CD4-positive, alpha-beta T cell treated with Interleukin-6 for 4 hours (primary cell): ENCODE measurements around the gene SUSD1.
A peak's percentile ranks its signal among the peaks of the same experiment; 100 is the strongest.
"Not testable (repeated sequence)": the region's sequence is repeated elsewhere in the genome, so short reads cannot be mapped to it uniquely, and the experiment has no call there.

Experiments used
- DNase-seq: peaks from one replicate; pipeline ENCODE4 v3.0.0-alpha.2; 2020; ENCODE audit warnings: mixed read lengths

The SUSD1 gene

DNA sequence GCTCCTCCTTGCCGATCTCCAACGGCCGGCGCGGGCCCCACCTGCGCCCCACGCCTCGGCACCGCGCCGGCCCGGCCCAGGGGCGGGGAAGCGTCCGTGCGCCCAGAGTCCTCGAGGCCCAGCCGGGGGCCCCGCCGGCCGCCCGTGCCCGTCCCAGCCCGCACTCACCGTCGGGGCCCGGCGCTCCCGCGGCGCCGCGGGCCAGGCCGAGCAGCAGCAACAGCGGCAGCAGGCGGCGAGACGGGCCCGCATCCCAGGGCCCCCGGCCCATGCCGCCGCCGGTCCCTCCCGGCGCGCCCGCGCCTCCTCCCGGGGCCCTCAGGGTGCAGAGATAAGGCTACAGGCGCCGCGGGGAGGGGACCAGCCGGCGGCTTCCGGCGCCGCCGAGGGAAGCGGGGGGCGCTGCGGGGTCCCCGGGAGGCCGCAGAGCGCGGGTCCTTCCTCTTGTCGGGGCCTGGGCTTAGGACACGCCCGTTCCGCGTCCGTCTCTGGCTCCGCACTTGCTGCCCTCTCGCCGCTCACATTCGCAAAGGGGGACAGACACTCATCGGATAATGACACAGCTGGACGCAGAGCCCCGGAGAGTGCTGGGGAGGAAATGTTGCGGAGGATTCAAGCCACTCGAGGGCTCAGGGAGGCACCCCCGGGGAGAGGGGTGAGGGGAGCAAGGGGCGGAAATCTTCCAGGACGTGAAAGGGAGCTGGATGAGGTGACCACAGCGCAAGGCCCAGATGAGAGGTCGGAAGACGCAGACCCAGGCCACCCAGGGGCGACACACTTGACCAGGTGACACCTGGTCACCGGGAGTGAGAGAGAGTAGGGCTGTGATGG lies at the start of gene SUSD1:
Gene SUSD1 (minus strand): TSS at position 333 of the 831 bp plus-strand sequence. CDS start 62 bp downstream, at position 271.
- peak; percentile 49 for DNase-seq

DNA sequence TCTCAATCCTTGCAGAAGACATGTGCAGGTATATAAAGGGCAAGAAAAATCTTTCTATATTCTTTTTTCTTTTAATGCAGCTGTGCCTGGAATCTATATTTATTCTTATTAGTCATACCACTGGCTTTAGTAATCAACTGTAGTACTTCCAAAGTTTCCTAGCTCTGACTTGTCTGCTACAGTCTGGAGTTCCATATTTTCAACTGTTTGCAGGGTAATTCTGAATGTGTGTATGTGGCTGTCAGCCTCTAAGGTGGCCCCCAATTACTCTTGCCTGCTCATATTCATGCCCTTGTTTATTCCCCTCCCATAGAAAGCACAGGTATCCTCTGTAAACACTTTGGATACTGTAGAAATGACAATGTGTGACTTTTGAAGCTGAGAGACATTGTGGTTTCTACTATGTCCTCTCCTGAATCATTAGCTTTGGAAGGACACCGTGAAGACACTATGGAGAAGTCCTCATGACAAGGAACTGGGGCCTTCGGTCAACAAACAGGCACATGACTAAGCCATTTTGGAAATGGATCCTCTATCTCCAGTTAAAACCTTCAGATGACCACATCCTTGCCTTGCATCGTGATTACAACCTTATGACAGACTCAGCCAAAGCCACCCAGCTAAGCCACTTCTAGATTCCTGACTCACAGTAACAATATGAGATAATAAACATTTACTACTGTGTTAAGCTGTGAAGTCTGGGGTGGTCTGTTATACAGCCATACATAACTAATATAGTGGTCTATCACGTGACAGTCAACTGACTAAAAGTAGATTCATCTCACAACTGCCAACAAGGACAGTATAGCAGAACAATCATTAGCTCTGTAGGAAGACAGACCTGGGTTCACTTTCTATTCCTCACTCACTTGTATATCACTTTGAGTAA lies 49.5 kb upstream of the SUSD1 start:
- no peak for DNase-seq

- DNase-seq: no peak
Measured at GRCh38 chr9:112218908-112219307, 43.8 kb upstream of the SUSD1 start.

GRCh38 chr9:112212926-112213325 lies 37.8 kb upstream of the SUSD1 start:
- no peak for DNase-seq

DNA sequence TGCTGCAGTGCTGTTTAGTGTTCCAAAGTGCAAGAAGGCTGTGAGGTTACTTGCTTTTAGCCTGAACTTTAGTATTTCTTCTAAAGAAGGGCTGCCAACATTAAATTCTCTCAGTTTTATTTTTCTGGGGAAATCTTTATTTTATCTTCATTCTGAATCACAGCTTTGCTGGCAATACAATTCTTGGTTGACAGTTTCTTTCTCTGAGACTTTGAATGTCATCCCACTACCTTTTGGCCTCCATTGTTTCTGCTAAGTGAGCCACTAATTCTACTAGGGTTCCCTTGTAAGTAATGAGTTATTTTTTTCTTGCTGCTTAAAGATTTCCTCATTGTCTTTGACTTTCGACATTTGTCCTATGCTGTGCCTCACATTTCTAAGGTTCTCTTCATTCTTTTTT lies 32.4 kb upstream of the SUSD1 start:
- no peak for DNase-seq

- no peak for DNase-seq
Measured at GRCh38 chr9:112203536-112203935, 28.4 kb upstream of the SUSD1 start.

DNA sequence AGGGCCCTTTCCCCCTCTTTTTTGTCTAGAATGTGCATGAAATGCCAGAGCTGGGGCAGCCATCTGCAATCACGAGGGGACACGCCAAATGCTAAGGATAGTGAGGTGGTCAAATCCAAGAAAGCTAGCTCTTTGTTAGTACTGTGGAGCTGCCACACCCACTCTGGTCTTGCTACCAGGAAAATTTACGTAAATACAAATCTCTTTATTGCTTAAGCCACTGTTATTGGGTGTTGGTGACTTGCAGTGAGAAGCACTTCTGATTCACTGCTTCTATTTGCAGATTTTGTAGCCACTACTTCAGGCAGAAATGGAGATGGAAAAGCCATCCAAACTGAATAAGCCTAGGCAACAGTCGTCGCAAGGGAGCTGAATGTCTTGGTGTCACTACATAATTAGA lies 25.6 kb upstream of the SUSD1 start:
- no peak for DNase-seq

GRCh38 chr9:112198646-112199045 lies 23.5 kb upstream of the SUSD1 start:
- no peak for DNase-seq

DNA sequence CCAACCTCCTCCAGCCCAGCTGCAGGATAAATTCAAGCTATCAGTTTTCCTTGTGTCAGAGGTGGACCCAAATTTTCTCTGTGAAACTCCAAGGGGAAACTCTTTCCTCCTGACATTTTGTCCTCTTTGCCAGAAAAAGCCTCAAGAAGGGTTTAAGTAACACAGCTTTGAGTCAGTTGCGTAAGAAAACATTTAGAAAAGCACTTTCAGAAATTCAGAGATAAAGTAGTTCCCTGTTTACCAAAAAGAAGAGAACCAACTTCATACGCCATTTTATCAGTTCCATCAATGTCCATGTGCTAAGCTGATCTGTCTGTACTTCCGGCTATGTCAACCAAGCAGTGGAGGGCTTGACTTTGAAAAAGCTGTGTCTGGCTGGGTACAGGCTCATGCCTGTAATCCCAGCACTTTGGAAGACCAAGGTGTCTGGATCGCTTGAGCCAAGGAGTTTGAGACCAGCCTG lies 19.9 kb upstream of the SUSD1 start:
- DNase-seq: no peak

DNA sequence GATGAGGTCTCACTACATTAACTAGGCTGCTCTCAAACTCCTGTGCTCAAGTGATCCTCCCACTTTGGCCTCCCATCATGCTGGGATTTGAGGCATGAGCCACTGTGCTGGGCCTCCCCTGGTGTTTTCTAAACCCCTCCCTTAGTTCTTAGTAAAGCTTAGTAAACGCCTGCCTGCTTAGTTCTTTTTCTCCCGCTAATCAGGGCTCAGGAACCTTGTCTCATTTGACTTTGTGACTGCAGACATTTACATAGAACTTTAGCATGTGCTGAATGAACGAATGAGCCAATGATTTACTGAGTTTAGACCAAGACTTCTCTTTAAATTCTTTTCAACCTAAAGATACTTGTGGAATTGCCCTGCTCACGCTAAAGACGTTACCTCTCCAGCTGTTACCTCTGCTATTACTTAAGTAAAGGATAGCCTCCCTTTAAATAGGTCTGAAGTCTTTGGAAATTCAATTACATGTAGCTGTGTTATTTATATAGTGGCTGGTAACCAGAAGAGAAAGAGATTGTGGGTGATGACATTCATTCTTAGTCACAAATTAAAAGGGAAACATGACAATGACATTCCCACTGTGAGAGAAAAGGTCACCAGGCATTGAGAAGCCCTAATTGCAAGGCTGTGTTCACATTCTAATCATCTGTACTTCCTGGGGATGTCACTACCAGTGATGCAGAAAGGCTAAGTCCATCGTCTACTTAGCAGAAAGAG lies 18.6 kb upstream of the SUSD1 start:
- DNase-seq: no peak

- not testable (repeated sequence) for DNase-seq
Measured at GRCh38 chr9:112190320-112190719, 15.2 kb upstream of the SUSD1 start.

DNA sequence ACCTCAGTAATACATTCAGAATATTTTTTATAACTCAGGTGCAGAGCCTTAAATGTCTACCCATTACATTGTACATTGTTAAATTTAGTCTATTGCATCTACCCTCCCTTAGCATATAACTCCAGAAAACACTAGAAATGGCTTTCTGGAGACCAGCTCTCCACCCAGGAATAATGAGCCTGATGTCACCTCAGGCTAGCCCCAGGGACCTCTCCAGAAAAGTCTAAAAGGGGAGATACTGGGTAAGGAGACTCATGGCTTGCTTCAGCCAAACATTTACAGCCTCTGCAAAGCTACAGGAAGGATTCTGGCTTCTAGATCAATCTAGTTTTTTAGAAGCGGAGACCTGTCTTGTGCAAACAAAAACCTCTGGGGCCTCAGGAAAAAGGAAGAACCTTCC lies 13.8 kb upstream of the SUSD1 start:
- DNase-seq: no peak

DNA sequence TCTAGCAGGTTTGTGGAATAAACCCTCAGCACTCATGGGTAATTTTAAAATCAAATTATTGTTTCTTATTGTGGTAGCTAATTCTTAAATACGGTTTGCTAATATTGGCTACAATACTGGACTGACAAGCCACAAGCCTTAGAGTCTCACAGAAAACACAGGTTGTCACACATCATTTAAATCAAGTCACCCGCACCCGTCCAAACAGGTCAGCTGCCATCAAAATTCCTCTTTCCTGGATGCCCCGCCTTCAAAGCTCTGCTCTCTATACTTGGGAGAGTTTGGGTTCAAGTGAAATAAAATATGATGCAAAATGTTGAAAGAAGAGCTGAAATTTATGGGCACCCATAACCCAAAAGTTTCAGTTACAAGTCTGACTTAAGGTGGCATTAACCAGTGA lies 12.3 kb upstream of the SUSD1 start:
- DNase-seq: no peak

GRCh38 chr9:112186695-112187094 lies 11.6 kb upstream of the SUSD1 start:
- no peak for DNase-seq

GRCh38 chr9:112184946-112185345 lies 9.8 kb upstream of the SUSD1 start:
- no peak for DNase-seq

- no peak for DNase-seq
Measured at GRCh38 chr9:112184221-112184620, 9.1 kb upstream of the SUSD1 start.

DNA sequence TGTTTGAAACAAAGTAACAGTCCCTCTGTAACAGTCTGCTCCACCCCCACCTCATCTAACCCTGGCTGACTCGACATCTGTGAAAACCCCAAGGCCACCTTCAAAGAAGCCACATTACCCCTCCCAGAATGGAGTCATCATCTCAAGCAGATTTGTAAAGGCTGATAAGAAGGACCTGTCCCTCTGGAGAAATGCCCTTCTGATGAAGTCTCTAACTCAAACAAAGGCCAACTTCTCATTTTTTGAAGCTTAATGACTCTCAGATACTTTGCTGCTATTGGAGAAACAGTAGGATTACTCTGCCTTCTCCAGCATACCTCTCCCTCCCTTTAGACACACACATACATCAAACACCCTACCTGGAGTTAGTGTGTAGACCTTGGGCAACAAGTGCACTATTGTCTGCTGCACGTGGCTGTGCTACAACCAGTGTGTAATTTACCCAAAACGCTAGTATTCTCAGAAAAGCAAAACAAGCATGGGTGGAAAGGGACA lies 5.3 kb upstream of the SUSD1 start:
- peak; percentile 54 for DNase-seq

GRCh38 chr9:112179816-112180215 lies 4.7 kb upstream of the SUSD1 start:
- no peak for DNase-seq

DNA sequence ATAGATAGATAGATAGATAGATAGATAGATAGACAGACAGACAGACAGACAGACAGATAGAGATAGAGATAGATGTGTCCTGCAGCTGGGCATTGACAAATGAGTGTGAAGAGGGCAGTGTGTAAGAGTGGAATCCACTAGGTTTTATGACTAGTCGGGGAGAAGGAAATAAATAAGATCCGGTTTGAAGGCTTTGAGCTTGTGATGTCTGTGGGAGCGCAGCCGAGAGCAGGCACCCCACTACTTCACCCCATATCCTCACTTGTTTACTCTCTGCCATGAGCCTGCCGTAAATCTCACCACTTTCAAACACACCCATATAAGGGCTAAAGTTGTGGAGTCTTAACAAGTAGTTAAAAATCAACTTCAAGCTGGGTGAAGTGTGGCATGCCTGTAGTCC lies 1.4 kb upstream of the SUSD1 start:
- DNase-seq: peak; percentile 48

DNA sequence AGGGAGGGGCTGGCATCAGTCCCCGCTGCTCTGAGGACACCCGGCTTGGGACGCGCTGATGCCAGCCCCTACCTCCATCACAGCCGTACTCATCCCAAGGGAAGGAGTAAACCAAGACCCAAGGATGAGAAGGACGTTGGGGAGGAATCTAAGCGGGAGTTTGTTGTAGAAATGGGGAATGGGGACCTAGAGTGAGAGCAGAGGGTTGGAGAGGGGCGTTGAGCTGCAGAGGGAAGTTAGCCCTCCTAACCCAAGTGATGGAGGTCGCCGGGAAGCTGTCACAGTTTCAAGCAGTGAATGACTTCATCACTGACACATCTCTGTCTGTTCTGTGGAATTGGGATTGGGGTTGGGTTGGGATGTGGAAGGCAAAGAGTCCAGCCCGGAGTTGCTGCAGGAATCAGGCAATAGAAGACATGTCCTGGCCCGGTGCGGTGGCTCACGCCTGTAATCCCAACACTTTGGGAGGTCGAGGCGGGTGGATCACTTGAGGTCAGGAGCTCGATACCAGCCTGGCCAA lies 759 bp upstream of the SUSD1 start:
- DNase-seq: peak; percentile 14

- peak; percentile 81 for DNase-seq
Measured at GRCh38 chr9:112174222-112174964, 704 bp downstream of the SUSD1 start.
